T-helper 2 cell (primary cell): ENCODE results near the gene LCE6A.

Experiments used
- DNase-seq, 5 experiments: peaks; one replicate each; pipeline versions ENCODE4 v3.0.0 to v3.0.0-alpha.2; 2012 to 2022
- total RNA-seq, 2 donors: gene quantifications; one replicate each; lab custom pipeline; 2026; lab: John Stamatoyannopoulos, UW

The LCE6A gene, protein sequence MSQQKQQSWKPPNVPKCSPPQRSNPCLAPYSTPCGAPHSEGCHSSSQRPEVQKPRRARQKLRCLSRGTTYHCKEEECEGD
- total RNA-seq, result 0 reads per million in 2 donors

GRCh38 chr1:152842556-152842955 lies at the start of gene LCE6A:
Gene LCE6A (plus strand): TSS chr1:152842856. CDS start chr1:152843521, 665 bp downstream.
- no peak for DNase-seq

- DNase-seq, result no peak
These were observed 47.0 kb upstream of the LCE6A start for GRCh38 chr1:152795686-152796085.

DNA sequence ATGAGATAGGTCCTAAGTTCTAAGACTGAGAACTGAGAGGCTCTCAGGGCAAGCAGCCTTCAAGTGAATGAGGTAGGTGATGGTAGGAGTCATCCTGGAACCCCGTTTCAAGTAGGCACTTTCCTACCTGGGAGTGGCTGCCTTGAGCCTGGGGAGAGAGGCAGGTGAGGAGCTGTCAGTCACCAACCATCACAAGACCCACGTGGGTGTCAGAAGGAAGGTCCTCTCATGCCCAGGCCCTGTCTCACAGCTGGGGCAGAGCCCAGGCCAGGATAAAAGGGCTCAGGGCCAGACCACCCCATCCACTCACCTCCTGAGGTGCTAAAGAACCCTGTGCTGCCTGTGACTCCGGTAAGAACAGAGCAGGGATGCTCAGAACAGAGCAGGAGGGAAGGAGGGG lies 46.2 kb upstream of the LCE6A start, which contains the start of gene LCE1D:
Gene LCE1D, plus strand, starts transcription at position 301 of the 400 bp plus-strand sequence. CDS start 1,074 bp downstream, outside the sequence.
- DNase-seq, result no peak

- DNase-seq, result no peak
These were observed 41.3 kb upstream of the LCE6A start for GRCh38 chr1:152801333-152801732.

DNA sequence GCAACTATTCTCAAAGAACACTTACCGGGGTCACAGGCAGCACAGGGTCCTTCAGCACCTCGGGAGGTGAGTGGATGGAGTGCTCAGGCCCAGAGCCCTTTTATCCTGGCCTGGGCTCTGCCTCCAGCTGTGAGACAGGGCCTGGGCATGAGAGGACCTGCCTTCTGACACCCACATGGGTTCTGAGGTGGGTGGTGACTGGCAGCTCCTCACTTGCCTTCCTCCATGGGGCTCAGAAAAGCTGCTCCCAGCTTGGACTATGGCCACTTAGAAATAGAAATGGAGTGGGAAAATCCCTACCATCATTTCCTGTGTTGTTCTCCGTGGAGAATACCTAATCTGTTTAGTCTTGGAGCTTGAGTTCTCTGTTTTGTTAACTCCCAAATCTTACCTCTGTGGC lies 36.1 kb upstream of the LCE6A start, which contains the start of gene LCE1C:
Gene LCE1C, minus strand, starts transcription at position 76 of the 400 bp plus-strand sequence. CDS start 1,173 bp downstream, outside the sequence.
- no peak for DNase-seq

GRCh38 chr1:152811050-152811449 lies 31.6 kb upstream of the LCE6A start:
- no peak for DNase-seq

- no peak for DNase-seq
These were observed 31.0 kb upstream of the LCE6A start, which contains the start of gene LCE1B for GRCh38 chr1:152811671-152812070. Gene LCE1B (plus strand): TSS chr1:152811971. CDS start chr1:152812447, 476 bp downstream.

GRCh38 chr1:152817309-152817708 lies 25.3 kb upstream of the LCE6A start:
- DNase-seq, result no peak

DNA sequence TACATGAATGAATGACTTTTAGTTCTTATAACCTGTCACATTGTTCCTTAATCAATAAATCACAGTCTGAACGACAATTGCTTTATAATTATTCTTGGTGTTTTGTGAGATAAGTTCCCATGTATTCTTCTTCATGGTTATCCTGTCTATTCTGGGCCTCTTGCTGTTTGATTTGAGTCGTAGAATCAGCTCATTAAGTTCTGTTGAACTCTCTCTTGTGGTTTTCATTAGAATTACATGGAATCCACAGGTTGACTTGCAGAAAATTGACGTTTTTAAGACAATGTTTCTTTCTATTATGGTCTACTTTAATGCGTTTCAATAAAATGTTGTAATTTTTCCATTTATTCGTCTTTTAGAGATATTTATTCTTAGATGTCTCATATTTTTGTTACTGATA lies 19.4 kb upstream of the LCE6A start:
- no peak for DNase-seq

DNA sequence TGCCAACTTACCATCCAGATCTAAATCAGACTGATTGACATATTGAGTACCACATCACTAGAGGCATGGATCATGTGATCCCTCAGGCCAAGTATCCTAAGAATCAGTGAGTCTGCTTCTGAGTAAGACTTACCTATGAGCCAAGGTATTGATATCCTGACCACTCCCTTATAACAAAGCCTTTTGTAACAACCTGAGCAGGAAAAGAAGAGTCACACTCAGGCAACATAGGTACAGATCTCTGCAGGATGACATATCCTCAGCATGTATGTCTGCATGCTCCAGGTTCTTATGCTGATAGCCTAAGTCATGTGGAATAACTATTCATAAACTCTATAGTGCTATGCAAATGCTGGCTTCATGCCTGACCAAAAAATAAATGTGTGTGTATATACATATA lies 17.7 kb upstream of the LCE6A start:
- no peak for DNase-seq

GRCh38 chr1:152827173-152827572 lies 15.5 kb upstream of the LCE6A start, which contains the start of gene LCE1A:
Gene LCE1A (plus strand): TSS chr1:152827473. CDS start chr1:152827473, 0 bp downstream.
- DNase-seq, result no peak

DNA sequence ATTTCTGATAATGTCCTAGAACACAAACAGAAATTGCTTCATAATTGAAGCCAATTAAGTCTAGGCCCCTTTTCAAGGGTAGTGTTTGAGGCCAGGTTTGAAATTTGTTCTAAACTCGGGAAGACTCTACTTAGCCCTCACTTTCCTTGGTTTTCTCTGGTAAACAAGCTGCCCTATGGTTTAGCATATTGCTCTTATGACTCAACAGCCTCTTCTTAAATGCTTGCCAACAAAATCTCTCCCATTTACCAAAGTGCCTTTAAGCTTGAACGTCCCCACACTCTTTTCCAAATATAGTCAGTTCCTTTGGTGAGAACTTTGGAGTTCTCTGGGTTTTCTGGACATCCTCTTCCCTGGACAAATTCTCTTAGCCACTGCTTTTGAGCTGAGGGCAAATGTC lies 5.8 kb upstream of the LCE6A start:
- DNase-seq, result no peak

GRCh38 chr1:152855661-152856060 lies 13.0 kb downstream of the LCE6A start:
- no peak for DNase-seq

DNA sequence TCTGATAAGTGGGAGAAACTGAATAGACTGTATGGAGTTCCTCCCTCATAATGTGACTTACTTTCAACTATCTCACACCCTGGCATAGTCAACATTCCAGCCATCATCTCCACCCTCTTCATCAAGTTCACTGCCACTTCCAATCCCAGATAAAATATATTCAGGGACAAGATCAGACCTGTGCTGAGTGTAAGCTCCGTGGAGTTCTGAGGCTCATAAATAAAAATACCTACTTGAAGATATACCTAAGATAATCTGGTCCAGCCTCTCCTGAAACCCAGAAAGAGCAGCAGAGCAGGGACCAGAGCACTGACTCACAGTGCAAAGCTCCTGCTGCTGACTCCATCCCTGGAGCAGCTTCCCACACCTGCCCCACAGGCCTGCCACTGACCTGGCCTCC lies 15.4 kb downstream of the LCE6A start:
- DNase-seq, result no peak

DNA sequence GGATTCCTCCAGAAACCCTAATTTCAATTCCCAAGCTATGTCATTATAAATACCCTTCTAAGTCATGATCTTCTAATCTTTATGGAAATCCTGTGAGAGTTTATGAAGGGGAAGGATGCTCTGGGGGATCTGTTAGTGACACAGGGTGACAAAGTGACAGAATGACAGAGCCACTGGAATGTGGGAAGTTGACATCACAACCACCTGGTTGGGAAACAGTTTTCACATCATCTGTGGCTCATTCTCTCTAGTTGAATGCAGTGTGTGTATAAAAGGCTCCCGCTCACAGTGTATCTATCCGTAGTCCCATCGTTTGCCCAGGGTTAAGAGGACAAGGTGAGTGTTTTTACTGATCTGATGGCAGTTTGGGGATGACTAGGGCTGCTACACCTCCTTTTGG lies 17.0 kb downstream of the LCE6A start, which contains the start of gene LCE7A:
Gene LCE7A, plus strand, starts transcription at position 301 of the 400 bp plus-strand sequence. CDS start 702 bp downstream, outside the sequence.
- DNase-seq, result no peak

- no peak for DNase-seq
These were observed 17.5 kb downstream of the LCE6A start for GRCh38 chr1:152860129-152860528.

DNA sequence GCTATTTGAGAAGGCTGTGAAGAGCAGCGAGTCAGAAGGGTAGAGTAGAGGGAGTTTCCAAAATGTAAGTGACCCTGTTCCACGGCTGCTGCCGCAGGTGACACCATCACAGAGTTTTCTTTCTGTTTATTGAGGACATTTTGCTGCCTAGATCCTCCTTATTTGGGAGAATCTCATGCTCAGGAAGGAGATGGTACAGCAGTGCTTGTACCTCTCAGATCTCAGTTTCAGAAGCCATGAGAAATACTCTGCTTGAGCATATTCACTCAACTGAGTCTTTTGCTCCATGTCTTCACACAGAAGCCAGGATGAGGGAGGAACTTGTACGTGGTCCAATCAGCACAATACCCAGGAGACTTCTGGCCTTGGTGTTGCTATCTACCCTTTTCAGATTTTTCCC lies 18.7 kb downstream of the LCE6A start:
- DNase-seq, result no peak

- no peak for DNase-seq
These were observed 21.8 kb downstream of the LCE6A start for GRCh38 chr1:152864443-152864842.

- no peak for DNase-seq
These were observed 23.7 kb downstream of the LCE6A start for GRCh38 chr1:152866321-152866720.

GRCh38 chr1:152869808-152870419 lies 27.3 kb downstream of the LCE6A start:
- peak in 3 of 5 experiments; percentile 20 to 57 (median 34) for DNase-seq

DNA sequence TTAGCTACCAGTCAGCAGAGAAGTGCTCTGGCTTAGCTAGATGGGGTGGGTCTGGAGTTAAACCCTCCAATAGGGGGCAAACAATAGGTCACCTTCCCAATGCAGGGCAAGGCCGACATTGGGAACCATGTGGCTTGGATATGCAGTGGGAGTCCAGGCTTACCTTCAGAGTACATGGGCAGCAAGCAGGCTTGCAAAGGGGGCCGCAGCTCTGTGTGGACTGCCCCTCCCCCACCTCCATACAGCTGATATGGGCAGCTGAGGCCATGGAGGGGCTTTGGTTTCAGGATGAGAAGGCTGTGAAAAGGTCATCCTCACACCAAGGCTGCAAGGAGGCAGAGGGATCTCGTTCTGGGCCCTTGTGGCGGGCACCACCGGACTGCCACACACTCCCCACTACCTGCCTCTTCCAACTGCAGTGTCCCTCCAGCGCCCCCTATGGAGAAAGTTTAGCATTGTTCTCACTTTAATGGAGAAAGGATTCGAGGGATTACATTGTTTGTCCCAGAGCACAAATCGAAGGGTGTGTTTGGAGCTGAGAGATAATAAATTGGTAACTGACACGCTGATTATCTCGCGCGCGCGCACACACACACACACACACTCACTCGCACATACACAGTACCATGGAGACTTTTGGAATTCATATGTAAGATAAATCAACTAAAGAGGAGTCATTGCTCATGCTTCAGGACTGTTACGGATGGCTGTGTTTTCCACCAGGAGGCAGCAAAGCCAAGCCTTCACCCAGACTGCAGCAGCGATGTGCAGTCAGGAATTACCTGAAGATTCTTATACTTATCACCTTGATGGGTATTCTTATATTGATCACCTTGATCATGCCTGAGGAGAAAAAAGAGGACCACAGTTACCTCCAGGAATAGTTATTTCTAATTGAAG lies 28.4 kb downstream of the LCE6A start:
- peak in 1 of 5 experiments; percentile 10 for DNase-seq

- no peak for DNase-seq
These were observed 29.1 kb downstream of the LCE6A start for GRCh38 chr1:152871731-152872126.

DNA sequence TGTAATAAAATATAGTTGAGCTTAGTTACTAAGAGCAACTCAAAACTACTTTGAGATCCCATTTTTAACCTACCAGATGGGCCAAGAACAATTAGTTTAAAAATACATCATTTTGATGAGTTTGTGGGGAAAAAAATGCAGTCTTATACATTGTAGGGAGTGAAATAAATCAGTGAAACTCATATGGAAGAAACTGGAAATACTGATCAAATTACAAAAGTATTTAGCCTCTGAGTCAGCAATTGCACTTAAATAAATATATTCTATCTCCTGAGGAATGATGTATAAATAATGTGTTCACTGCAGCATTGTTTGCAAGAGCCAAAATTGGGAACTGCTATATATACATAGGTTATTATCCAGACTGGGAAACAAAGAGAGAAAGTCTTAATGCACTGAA lies 30.8 kb downstream of the LCE6A start:
- no peak for DNase-seq
